ENCODE results near the gene TBC1D10A. TPM values are rescaled to one million over a fixed set of nuclear protein-coding genes. Genes with fewer than 3 reads are reported as not detected.

The TBC1D10A gene
- total RNA-seq, 1 donor from 2014 or later, result 29.6 TPM

DNA sequence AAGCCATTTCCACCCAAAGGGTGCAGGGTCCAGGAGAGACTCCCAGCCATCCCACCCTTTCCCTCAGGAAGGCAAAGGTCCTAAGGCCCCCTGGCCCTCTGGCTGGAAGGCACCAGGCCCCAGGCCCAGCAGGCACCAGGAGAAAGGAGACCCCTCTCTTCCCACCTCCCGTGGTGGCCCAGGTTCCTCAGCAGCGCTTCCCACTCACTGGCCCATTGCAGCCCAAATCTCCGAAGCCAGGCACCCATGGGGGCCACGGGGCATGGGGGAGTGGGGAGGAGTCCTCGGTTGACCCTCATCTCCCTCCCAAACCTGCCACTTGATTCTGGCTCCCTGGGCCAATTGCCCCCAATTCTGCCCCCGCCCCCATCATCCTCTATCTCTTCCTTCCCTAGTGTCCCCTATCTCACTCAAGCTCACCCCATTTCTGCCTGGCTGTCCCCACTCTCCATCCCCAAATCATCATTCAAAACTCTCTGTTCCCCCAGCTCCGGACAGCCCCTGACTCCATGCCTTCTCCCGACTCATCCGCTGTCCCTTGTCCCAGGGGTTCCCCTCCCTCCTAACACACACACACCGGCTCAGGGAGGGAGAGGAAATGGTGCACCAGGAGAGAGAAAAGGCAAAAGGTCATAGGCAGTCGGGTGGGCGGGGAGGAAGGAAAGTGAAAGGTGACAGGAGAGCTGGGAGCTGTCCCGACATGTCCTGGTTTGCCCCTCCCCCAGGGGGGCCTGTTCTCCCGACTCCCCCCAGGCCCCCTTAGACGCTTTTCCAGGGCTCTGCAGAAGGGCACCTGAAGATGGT lies 81.4 kb downstream of the TBC1D10A start:
- intact Hi-C loops (cut with DNase I), result no loop called here
- Histone ChIP-seq H3K36me3 (no peaks in the 10 kb centered on the region), H3K27ac (peak overlapping the region; percentile 42), H3K4me1 (peaks cover 16% of the 10 kb centered on the region), H3K9me3 (no peaks in the 10 kb centered on the region), H3K4me3 (peak overlapping the region; percentile 54), H3K27me3 (peaks cover 11% of the 10 kb centered on the region)
- ATAC-seq (peak; percentile 4), DNase-seq (no peak)
- TF ChIP-seq, protein P1, sequence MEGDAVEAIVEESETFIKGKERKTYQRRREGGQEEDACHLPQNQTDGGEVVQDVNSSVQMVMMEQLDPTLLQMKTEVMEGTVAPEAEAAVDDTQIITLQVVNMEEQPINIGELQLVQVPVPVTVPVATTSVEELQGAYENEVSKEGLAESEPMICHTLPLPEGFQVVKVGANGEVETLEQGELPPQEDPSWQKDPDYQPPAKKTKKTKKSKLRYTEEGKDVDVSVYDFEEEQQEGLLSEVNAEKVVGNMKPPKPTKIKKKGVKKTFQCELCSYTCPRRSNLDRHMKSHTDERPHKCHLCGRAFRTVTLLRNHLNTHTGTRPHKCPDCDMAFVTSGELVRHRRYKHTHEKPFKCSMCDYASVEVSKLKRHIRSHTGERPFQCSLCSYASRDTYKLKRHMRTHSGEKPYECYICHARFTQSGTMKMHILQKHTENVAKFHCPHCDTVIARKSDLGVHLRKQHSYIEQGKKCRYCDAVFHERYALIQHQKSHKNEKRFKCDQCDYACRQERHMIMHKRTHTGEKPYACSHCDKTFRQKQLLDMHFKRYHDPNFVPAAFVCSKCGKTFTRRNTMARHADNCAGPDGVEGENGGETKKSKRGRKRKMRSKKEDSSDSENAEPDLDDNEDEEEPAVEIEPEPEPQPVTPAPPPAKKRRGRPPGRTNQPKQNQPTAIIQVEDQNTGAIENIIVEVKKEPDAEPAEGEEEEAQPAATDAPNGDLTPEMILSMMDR (IDR thresholded peaks at IDR 0.05), result no peak

DNA sequence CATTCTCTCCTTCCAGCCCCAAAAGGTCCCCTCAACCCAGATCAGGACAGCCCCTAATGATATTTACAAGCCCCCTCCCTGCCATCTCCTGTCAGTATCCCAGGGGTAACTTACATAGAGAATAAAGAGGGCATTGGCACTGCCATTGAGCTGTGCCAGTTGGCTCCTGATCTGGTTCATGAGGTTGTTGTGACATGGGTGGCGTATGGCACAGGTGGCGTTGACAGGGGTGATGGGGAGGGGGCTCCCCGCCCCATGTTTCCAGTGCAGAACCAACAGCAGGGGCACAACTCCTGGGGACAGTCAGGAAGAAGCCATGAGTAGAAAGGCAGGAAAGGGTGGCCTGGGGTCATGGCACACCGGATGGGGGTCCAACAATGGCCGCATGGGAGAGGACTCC lies 82.1 kb downstream of the TBC1D10A start:
- ATAC-seq, result no peak
- Histone ChIP-seq H3K4me3 (no peak overlapping the region), H3K36me3 (no peaks in the 10 kb centered on the region), H3K27ac (no peak overlapping the region), H3K9me3 (no peaks in the 10 kb centered on the region), H3K27me3 (peaks cover 11% of the 10 kb centered on the region), H3K4me1 (peaks cover 16% of the 10 kb centered on the region)
- TF ChIP-seq, protein P1 (IDR thresholded peaks at IDR 0.05), result no peak
- no peak for DNase-seq
- intact Hi-C loops (cut with DNase I), result no loop called here

DNA sequence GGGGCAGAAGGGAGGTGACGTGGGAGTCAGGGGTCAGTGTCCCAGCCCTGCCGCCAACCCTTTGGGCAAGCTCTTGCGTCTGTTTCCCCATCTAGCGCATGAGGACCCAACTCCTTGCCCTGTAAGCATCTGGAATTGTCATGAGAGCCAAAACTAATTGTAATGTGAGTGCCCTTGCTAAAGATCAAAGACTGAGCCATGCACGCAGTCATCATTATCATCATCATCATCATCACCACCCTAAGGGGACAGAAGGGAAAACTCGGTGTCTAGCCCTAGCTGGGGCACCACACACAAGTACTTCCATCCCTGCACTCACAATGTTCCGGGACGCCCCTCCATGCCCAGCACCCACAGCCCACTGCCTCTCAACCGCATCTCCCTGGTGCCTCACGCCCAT lies 82.7 kb downstream of the TBC1D10A start:
- ATAC-seq (no peak), DNase-seq (no peak)
- intact Hi-C loops (cut with DNase I), result no loop called here
- TF ChIP-seq, protein P1 (IDR thresholded peaks at IDR 0.05), result no peak
- Histone ChIP-seq H3K4me1 (peaks cover 14% of the 10 kb centered on the region), H3K9me3 (no peaks in the 10 kb centered on the region), H3K27ac (no peak overlapping the region), H3K27me3 (peaks cover 11% of the 10 kb centered on the region), H3K4me3 (no peak overlapping the region), H3K36me3 (no peaks in the 10 kb centered on the region)

DNA sequence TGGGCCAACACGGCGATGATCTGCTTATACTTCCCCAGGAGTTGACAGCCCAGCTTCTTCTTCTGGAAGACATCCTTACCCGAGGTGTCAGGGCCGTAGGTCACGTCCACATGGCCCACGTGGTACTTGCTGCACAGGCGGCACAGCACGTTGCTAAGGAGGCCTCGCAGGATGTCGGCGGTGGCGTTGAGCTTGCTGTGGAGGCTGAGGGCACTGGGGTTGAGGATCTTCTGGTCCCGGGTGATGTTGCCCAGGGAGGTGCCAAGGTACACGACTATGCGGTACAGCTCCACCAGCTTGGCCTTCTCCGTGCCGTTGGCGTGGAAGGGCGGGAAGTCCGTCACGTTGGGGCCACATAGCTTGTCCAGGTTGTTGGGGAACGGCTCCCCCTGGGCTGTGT lies 83.1 kb downstream of the TBC1D10A start:
- Histone ChIP-seq H3K4me3 (no peak overlapping the region), H3K9me3 (no peaks in the 10 kb centered on the region), H3K36me3 (no peaks in the 10 kb centered on the region), H3K27me3 (peaks cover 11% of the 10 kb centered on the region), H3K4me1 (peaks cover 11% of the 10 kb centered on the region), H3K27ac (no peak overlapping the region)
- ATAC-seq (no peak), DNase-seq (no peak)
- intact Hi-C loops (cut with DNase I), result no loop called here
- TF ChIP-seq, protein P1 (IDR thresholded peaks at IDR 0.05), result no peak

Other genes starting within 250 kb of the TBC1D10A start
- gene HORMAD2, start 246.5 kb downstream of the TBC1D10A start, total RNA-seq, result not detected
- gene LIF, start 80.2 kb downstream of the TBC1D10A start, total RNA-seq, result 6.9 TPM
- gene OSM, start 60.1 kb downstream of the TBC1D10A start, total RNA-seq, result 1.6 TPM
- 15.9 TPM for gene CASTOR1, start 37.4 kb downstream of the TBC1D10A start, total RNA-seq
- 164 TPM for gene SF3A1, start 30.0 kb upstream of the TBC1D10A start, total RNA-seq
- 2.7 TPM for gene CCDC157, start 30.1 kb upstream of the TBC1D10A start, total RNA-seq
- gene RNF215, start 60.5 kb upstream of the TBC1D10A start, total RNA-seq, result 16.5 TPM
- gene SEC14L2, start 70.1 kb upstream of the TBC1D10A start, total RNA-seq, result 7.1 TPM
- 11.3 TPM for gene MTFP1, start 98.8 kb upstream of the TBC1D10A start, total RNA-seq
- gene SEC14L3, start 145.1 kb upstream of the TBC1D10A start, total RNA-seq, result not detected
- gene SEC14L4, start 178.8 kb upstream of the TBC1D10A start, total RNA-seq, result 16.8 TPM
- 17.2 TPM for gene SEC14L6, start 219.8 kb upstream of the TBC1D10A start, total RNA-seq
- gene GAL3ST1, start 247.7 kb upstream of the TBC1D10A start, total RNA-seq, result 2.5 TPM

Data from upper lobe of right lung (tissue), 1 donor.